SK-N-DZ (cell line): ENCODE results near the gene ZBTB21. TPM values are rescaled to one million over a fixed set of nuclear protein-coding genes. Genes with fewer than 3 reads are reported as not detected.
A peak's percentile ranks its signal among the peaks of the same experiment; 100 is the strongest.

Experiments used
- DNase-seq: peaks from one replicate; pipeline ENCODE4 v3.0.0-alpha.2; 2015; ENCODE audit warnings: low spot score
- polyA plus RNA-seq, 2 experiments: library from polyadenylated mRNA; depleted of rRNA; stranded (reverse); fragments of >200 nt; gene quantifications; 2 replicates each; pipeline ENCODE4 v1.2.3, GENCODE V29; 2014

Gene ZBTB21
- 4.3 and 6.2 TPM in 2 replicates for polyA plus RNA-seq (2014; cell fraction: cytosol; rRNA removed)
- 3.1 and 3.9 TPM in 2 replicates for polyA plus RNA-seq (2014; cell fraction: nucleus; rRNA removed)

GRCh38 chr21:42009831-42010506 lies at the start of gene ZBTB21:
ZBTB21 (minus strand) TSS chr21:42010360; CDS start chr21:41994095, 16,265 bp downstream.
- peak; percentile 97 for DNase-seq

DNA sequence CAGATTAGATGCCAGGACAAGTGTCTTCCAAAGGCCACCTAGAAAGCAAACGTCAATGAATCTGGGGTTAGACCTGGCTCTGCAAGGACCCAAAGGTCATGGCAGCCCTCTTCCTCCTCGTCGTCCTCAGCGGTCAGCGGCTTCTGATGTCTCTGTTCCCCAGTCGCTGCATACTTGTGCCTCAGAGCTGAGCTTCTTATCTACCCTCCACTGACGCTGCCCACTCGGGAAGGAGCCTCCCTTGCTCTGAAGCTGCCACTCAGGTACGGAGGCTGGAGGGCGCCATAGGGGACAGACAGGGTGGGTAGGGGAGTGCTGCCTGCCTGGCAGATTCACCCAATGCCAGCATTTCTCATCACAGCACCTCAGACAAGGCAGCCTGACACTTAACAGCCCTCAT lies 49.6 kb upstream of the ZBTB21 start:
- no peak for DNase-seq

DNA sequence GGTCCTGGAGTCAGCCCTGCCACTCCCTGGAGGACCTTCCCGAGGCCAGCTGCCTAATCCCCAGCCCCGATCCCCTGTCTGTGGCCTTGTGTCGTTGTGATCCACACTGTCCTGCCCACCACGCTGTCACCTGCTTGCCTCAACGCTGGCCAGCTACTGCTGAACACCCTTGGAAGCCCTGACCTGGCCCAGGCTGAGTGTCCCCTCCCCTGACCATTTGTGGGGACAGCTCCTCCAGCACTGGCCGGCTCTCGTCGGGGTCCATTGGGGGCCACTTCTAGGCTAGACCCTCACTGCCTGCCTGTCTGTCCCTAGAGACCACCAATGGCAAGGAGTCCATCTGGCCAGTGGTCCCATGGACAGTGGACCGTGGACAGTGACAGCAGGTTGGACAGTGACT lies 49.0 kb upstream of the ZBTB21 start:
- no peak for DNase-seq

DNA sequence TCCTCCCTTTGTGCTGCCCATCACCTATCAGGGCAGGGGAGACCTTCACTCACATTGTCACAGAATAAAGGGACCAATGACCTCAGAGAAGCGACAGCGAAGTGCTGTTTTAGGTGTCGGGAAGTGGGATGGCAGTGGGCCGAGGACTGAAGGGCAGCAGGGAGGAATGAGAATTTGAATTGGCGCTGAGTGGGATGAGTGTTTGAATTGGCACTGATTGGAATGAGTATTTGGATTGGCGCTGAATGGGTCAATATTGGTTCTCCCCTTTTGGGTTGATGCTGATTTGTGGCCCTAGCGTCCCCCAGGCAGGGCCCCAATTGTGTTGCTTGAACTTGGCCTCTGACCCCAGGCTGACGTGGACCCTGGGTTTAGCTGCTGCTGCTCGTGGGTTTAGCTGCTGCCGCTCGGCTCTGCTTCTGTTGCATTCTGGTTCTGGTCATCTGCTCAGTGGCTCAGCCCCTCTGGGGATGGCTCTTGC lies 48.5 kb upstream of the ZBTB21 start:
- DNase-seq: no peak

- no peak for DNase-seq
Observed at GRCh38 chr21:42057851-42058437, 47.8 kb upstream of the ZBTB21 start.

GRCh38 chr21:42056996-42057689 lies 47.0 kb upstream of the ZBTB21 start:
- DNase-seq: no peak

GRCh38 chr21:42056468-42056867 lies 46.3 kb upstream of the ZBTB21 start:
- DNase-seq: no peak

- no peak for DNase-seq
Observed at GRCh38 chr21:42055425-42055824, 45.3 kb upstream of the ZBTB21 start.

DNA sequence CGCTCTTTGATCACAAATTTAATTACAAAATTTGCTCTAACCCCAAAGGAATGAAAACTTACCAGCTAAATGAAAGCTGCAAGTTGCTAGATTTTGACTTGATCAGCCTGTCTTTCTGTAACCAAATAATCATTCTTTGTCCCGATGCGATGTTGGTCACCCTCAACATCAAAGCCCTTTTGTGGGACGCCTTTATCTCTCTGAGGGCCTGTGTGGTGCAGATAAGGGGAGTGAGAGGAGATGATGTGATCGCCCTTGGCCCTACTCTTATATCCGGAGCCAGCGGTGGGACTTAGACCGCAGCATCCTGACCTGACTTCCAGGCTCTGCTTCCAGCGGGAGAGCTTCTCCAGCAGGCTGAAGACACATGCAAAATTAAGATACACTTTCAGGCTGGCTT lies 41.6 kb upstream of the ZBTB21 start:
- no peak for DNase-seq

GRCh38 chr21:42049578-42050430 lies 39.6 kb upstream of the ZBTB21 start:
- no peak for DNase-seq

- no peak for DNase-seq
Observed at GRCh38 chr21:42048870-42049577, 38.9 kb upstream of the ZBTB21 start.

GRCh38 chr21:42047821-42048613 lies 37.9 kb upstream of the ZBTB21 start:
- DNase-seq: no peak

- no peak for DNase-seq
Observed at GRCh38 chr21:42044871-42045495, 34.8 kb upstream of the ZBTB21 start.

GRCh38 chr21:42043961-42044360 lies 33.8 kb upstream of the ZBTB21 start:
- no peak for DNase-seq

DNA sequence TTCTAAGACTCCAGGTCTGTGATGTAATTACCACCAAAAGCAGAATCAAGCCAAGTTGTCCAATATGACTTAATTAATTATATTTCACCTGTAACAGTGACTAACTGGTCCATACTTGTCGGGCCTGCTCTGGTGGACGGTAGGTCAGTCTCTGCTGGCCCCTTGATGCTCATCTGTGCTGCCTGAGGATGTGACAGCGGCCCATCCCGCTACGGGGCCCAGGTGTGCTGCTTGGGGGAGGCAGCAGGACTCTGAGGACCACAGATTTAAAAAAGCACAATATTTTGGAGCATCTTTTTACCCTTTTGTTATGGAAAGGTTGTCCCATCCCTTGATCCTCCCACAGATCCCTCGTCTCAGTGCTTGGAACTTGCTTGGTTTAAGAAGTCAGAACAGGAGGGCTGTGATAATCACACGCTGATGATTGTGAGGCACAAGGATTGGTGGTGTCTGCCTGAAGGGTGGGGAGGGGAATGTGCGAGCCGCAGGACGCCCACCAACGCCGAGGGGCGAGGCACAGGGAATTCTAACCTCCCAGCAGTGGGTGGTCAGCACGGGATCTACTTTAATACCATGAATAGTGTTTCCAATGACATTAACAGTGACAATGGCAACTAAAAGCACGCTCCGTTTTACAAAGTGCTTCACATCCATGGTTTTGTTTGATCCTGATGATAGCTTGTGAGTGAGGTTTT lies 33.2 kb upstream of the ZBTB21 start:
- DNase-seq: no peak

GRCh38 chr21:42042651-42043050 lies 32.5 kb upstream of the ZBTB21 start:
- no peak for DNase-seq

- no peak for DNase-seq
Observed at GRCh38 chr21:42041711-42042110, 31.6 kb upstream of the ZBTB21 start.

DNA sequence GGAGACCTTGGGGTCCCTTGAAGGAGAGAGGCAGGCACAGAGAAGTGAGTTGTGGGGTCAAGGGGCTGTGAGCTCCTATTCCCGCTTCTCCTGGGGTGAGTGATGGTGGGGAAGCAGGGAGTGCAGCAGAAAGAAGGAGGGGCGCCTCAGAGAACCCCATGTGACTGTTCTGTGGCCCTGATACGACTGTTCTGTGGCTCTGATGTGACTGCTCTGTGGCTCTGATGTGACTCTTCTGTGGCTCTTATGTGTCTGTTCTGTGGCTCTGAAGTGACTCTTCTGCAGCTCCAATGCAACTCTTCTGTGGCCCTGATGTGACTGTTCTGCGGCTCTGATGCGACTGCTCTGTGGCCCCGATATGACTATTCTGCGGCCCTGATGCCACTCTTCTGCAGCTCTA lies 31.1 kb upstream of the ZBTB21 start:
- DNase-seq: no peak
